Erythroblast (primary cell): ENCODE data around the gene L2HGDH.

Experiments used
- GATA1 ChIP-seq: IDR thresholded peaks from 2 replicates; pipeline ENCODE4 v1.6.1; 2011; ENCODE audit warnings: low read depth, mild to moderate bottlenecking, control low read depth, low read length, moderate library complexity
- POLR2A ChIP-seq: IDR thresholded peaks from 2 replicates; pipeline ENCODE4 v1.6.1; 2011; ENCODE audit warnings: mild to moderate bottlenecking, low read length

DNA sequence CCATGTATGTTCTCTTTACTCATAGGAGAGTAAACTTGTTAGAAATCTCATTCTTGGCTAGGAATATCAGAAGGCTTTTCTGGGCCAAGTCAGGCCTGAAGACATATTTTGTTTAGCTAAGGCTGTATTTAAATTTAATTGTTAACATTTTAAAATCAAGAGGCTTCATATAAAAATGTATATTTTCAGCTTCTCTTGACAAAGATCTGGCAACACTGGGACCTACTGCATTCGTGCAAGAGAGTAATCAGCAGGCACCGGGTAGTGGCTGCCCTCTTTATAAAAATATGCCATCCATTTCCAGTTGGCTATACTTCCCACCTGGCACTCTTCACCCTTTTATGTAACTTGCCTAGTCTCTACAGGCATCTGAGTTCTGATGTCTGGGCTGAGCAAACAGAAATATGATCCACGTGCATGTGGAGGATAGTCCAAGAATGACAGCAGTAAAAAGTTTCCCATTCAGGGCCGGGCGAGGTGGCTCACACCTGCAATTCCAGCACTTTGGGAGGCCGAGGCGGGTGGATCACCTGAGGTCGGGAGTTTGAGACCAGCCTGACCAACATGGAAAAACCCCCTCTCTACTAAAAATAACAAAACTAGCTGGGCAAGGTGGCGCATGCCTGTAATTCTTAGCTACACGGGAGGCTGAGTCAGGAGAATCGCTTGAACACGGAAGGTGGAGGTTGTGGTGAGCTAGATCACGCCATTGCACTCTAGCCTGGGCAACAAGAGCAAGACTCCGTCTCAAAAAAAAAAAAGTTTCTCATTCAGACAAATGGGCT is 78.7 kb downstream of the L2HGDH start:
- TF ChIP-seq POLR2A: no peak
- TF ChIP-seq GATA1: no peak
